A673 (cell line): ENCODE data around the gene OSBPL6. TPM values are rescaled to one million over a fixed set of nuclear protein-coding genes. Genes with fewer than 3 reads are reported as not detected.
A peak's percentile ranks its signal among the peaks of the same experiment; 100 is the strongest.

Source experiments
- BruUV-seq: library from RNA; stranded (reverse); fragments of 400-500 nt; replicated peaks from 2 replicates; lab custom pipeline; 2021; lab: Mats Ljungman, UMichigan
- CTCF ChIA-PET: fragments of 300-600 bp; sonication (Branson Sonifier 250); formaldehyde crosslinking; loops from one replicate; lab custom pipeline; 2022; ENCODE audit warnings: antibody characterized with exemption; lab: Charles Lee
- POLR2A ChIA-PET: fragments of 300-600 bp; sonication (Branson Sonifier 250); formaldehyde crosslinking; loops from one replicate; lab custom pipeline; 2022; ENCODE audit warnings: antibody characterized with exemption; ENCODE audit not compliant: low non-redundant PET; lab: Charles Lee
- DNase-seq: peaks from one replicate; pipeline ENCODE4 v3.0.0-alpha.2; 2015; ENCODE audit warnings: low spot score
- H3K27ac ChIP-seq: fragments of 200-600 bp; sonication (generic); 2 replicates; pipeline ENCODE4 v1.5.1; 2016; ENCODE audit warnings: mixed run types, low read depth, mild to moderate bottlenecking, mixed read lengths, antibody characterized with exemption, low read length; ENCODE audit not compliant: poor library complexity, severe bottlenecking
- H3K27me3 ChIP-seq: fragments of 200-600 bp; sonication (generic); replicated peaks from 2 replicates; pipeline ENCODE4 v1.6.1; 2017; ENCODE audit warnings: mixed run types, low read depth, mild to moderate bottlenecking, mixed read lengths, antibody characterized with exemption, low read length; ENCODE audit not compliant: insufficient read depth, poor library complexity
- H3K36me3 ChIP-seq: fragments of 200-600 bp; sonication (generic); 2 replicates; pipeline ENCODE4 v1.6.1; 2016; ENCODE audit warnings: mixed run types, mild to moderate bottlenecking, mixed read lengths, antibody characterized with exemption, low read length; ENCODE audit not compliant: insufficient read depth, poor library complexity, severe bottlenecking
- H3K4me1 ChIP-seq: fragments of 200-600 bp; sonication (generic); 2 replicates; pipeline ENCODE4 v1.6.1; 2017; ENCODE audit warnings: mixed run types, mild to moderate bottlenecking, mixed read lengths, antibody characterized with exemption, low read length; ENCODE audit not compliant: insufficient read depth, poor library complexity, severe bottlenecking
- H3K4me3 ChIP-seq: fragments of 200-600 bp; sonication (generic); 2 replicates; pipeline ENCODE4 v1.5.1; 2016; ENCODE audit warnings: low read depth, mixed run types, mild to moderate bottlenecking, mixed read lengths, low read length; ENCODE audit not compliant: poor library complexity, severe bottlenecking
- H3K9me3 ChIP-seq: fragments of 200-600 bp; sonication (generic); 2 replicates; pipeline ENCODE4 v1.6.1; 2016; ENCODE audit warnings: mixed run types, low read depth, mild to moderate bottlenecking, mixed read lengths, antibody characterized with exemption, low read length; ENCODE audit not compliant: poor library complexity, severe bottlenecking
- CTCF ChIP-seq: fragments of 300-800, 200-600 bp; sonication (generic); conservative IDR thresholded peaks from 2 replicates; pipeline ENCODE4 v1.5.1; 2017; ENCODE audit warnings: low read depth, mild to moderate bottlenecking, antibody characterized with exemption, low read length, moderate library complexity, mixed read lengths
- EZH2 ChIP-seq: fragments of 200-600 bp; sonication (generic); IDR thresholded peaks from 2 replicates; pipeline ENCODE4 v1.6.1; 2017; ENCODE audit warnings: borderline replicate concordance, low read depth, mild to moderate bottlenecking, mixed read lengths, antibody characterized with exemption, low read length; ENCODE audit not compliant: poor library complexity, severe bottlenecking
- intact Hi-C: fragments of 100-400 bp; cut with micrococcal nuclease; formaldehyde crosslinking; loops from one replicate; pipeline ENCODE4 v1.10.0; 2022; ENCODE audit not compliant: unreplicated experiment
- total RNA-seq: library from RNA; stranded (reverse); gene quantifications from 2 replicates; pipeline ENCODE4 v1.2.3, GENCODE V29; 2021

Gene OSBPL6
- total RNA-seq, 1 experiment from 2014 or later: 19.3 TPM

GRCh38 chr2:178199334-178199733 is 5.0 kb downstream of the OSBPL6 start:
- intact Hi-C loops: loop anchor here (5.0 to 10.0 kb wide), 2 partner anchors 78 to 215 kb away; no protein-coding TSS in a partner anchor
- Histone ChIP-seq H3K9me3 (no peaks in the 10 kb centered on the region), H3K4me3 (no peak overlapping the region), H3K4me1 (peaks cover 61% of the 10 kb centered on the region), H3K27ac (no peak overlapping the region), H3K27me3 (no peaks in the 10 kb centered on the region), H3K36me3 (no peaks in the 10 kb centered on the region)
- CTCF ChIA-PET: no interaction called here
- no peak for TF ChIP-seq CTCF
- TF ChIP-seq EZH2: no peak
- DNase-seq: peak; percentile 52
- POLR2A ChIA-PET: interaction anchor here (0.6 kb wide), 2 partner anchors 68 to 1538 kb away, joined by 3 to 5 read pairs; no protein-coding TSS in a partner anchor
- no TSS peak for BruUV-seq

- Histone ChIP-seq H3K36me3 (no peaks in the 10 kb centered on the region), H3K27ac (no peak overlapping the region), H3K4me1 (peaks cover 70% of the 10 kb centered on the region), H3K4me3 (no peak overlapping the region), H3K27me3 (no peaks in the 10 kb centered on the region), H3K9me3 (no peaks in the 10 kb centered on the region)
- TF ChIP-seq CTCF (no peak), EZH2 (no peak)
- no peak for DNase-seq
- ChIA-PET POLR2A (no interaction called here), CTCF (no interaction called here)
- intact Hi-C loops: no loop called here
- no TSS peak for BruUV-seq
These were observed 6.0 kb downstream of the OSBPL6 start for GRCh38 chr2:178200331-178200730.

GRCh38 chr2:178202927-178203326 is 8.6 kb downstream of the OSBPL6 start:
- DNase-seq: no peak
- intact Hi-C loops: no loop called here
- Histone ChIP-seq H3K4me3 (no peak overlapping the region), H3K9me3 (no peaks in the 10 kb centered on the region), H3K27me3 (no peaks in the 10 kb centered on the region), H3K36me3 (no peaks in the 10 kb centered on the region), H3K4me1 (peaks cover 70% of the 10 kb centered on the region), H3K27ac (no peak overlapping the region)
- CTCF ChIA-PET: no interaction called here
- POLR2A ChIA-PET: no interaction called here
- TF ChIP-seq CTCF: no peak
- TF ChIP-seq EZH2: no peak
- BruUV-seq: no TSS peak
